ENCODE results near the gene AGK.

AGK gene

DNA sequence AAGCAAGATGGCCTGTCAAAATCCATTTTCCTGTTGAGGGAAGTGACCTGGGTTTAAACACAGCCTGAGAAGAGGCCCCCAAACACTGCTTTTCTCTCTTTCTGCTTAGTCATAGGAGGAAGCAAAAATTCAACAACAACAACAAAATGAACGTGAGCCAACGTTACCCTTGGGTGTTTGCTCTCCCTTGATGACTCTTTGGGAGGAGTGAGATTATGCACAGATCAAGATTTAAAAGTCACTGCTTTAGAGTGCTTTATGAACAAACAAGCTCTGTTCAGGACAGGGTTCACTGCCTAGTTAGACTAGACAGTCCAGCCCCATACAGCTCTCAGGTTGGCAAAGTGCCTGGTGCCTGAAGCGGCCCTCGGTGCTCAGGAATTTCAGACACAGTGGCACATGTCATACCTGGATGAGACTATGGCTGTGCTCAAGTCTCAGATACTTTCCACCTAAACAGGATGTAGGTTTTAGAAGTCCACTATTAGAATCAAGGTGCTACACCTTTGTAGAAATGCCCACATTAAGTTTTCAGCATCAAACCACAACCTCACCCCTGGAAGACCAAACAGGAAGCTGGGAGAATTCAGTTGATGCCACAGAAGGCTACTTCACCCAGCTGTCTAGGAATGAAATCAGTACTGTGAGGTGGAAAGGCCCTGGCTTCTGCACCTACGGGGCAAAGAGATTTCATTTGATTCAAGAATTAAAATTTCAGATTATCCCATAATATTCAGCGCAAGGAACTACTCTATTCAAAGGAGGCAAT is 112.1 kb downstream of the AGK start:
- peak overlapping the region in 2 of 7 experiments; percentile 7 to 11 for H3K4me3 ChIP-seq (ENCODE audit: control insufficient read depth in 1 of 7, extremely low read depth in 1 of 7, insufficient read depth in 4 of 7, low read depth in 2 of 7, low read length in 6 of 7)
- peak; percentile 12 to 76 (median 67) for DNase-seq
- H3K27ac ChIP-seq (ENCODE audit: insufficient read depth in 1 of 2, low read depth in 1 of 2, low read length in 2 of 2, poor library complexity in 1 of 2, severe bottlenecking in 2 of 2), result peak overlapping the region; percentile 10 to 68
- no peaks in the 10 kb centered on the region for H3K9me3 ChIP-seq (ENCODE audit: control extremely low read depth in 1 of 5, control insufficient read depth in 4 of 5, insufficient read depth in 2 of 5, low read depth in 1 of 5, low read length in 4 of 5)
- CTCF ChIA-PET, result interaction anchor here (0.8 to 19.0 kb wide), 7 partner anchors 9 to 75 kb away, joined by 3 to 233 read pairs (median 3); partner anchors contain the start of gene SSBP1
- H3K4me1 ChIP-seq (ENCODE audit: control extremely low read depth in 1 of 4, control insufficient read depth in 4 of 4, insufficient read depth in 4 of 4, low read length in 3 of 4), result peaks cover 13 to 52% (median 46%) of the 10 kb centered on the region in 4 experiments
- peaks cover 8 to 44% (median 29%) of the 10 kb centered on the region in 4 experiments for H3K36me3 ChIP-seq (ENCODE audit: control insufficient read depth in 4 of 4, insufficient read depth in 4 of 4, low read length in 3 of 4)
- H3K27me3 ChIP-seq (replicated peaks in 2 of 5; ENCODE audit: control insufficient read depth in 4 of 5, insufficient read depth in 5 of 5, low read length in 4 of 5), result no peaks in the 10 kb centered on the region
- POLR2A ChIA-PET, result interaction anchor here (0.6 to 1.8 kb wide), 5 partner anchors 10 to 1139 kb away, joined by 3 to 8 read pairs (median 4); partner anchors contain the start of gene DENND11
- 0% methylated on average over 1 of the region's 6 CpGs for WGBS (ENCODE audit: insufficient coverage)

DNA sequence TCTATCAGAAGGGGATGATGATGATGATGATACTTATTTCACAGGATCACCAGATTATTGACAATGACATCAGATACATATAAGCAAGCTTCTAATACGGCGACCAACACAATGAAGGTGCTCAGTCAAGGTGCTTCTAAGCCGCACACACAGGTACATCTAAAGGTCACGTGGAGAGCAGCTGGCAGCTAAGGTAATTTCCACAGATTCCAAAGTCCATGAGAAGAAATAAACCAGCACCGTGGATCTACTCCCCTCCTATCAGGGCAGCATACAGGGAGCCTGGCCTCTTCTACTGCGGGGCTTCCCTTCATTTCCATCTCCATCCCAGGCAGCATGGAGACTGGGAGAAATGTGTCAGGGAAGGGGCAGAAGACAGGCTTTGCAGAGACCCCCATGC is 113.2 kb downstream of the AGK start:
- peaks cover 8 to 39% (median 31%) of the 10 kb centered on the region in 4 experiments for H3K36me3 ChIP-seq (ENCODE audit: control insufficient read depth in 4 of 4, insufficient read depth in 4 of 4, low read length in 3 of 4)
- no peak for DNase-seq
- no peak overlapping the region for H3K4me3 ChIP-seq (ENCODE audit: control insufficient read depth in 1 of 7, extremely low read depth in 1 of 7, insufficient read depth in 4 of 7, low read depth in 2 of 7, low read length in 6 of 7)
- H3K27me3 ChIP-seq (replicated peaks in 2 of 5; ENCODE audit: control insufficient read depth in 4 of 5, insufficient read depth in 5 of 5, low read length in 4 of 5), result no peaks in the 10 kb centered on the region
- WGBS (ENCODE audit: insufficient coverage), result 96% methylated on average over 5 of the region's 6 CpGs
- H3K9me3 ChIP-seq (ENCODE audit: control extremely low read depth in 1 of 5, control insufficient read depth in 4 of 5, insufficient read depth in 2 of 5, low read depth in 1 of 5, low read length in 4 of 5), result no peaks in the 10 kb centered on the region
- H3K4me1 ChIP-seq (ENCODE audit: control extremely low read depth in 1 of 4, control insufficient read depth in 4 of 4, insufficient read depth in 4 of 4, low read length in 3 of 4), result peaks cover 13 to 52% (median 45%) of the 10 kb centered on the region in 4 experiments
- POLR2A ChIA-PET, result interaction anchor here (0.6 to 1.8 kb wide), 3 partner anchors 11 to 38 kb away, joined by 4 to 8 read pairs (median 4); partner anchors contain the start of gene DENND11
- no peak overlapping the region for H3K27ac ChIP-seq (ENCODE audit: insufficient read depth in 1 of 2, low read depth in 1 of 2, low read length in 2 of 2, poor library complexity in 1 of 2, severe bottlenecking in 2 of 2)
- CTCF ChIA-PET, result interaction anchor here (19.0 kb wide), 1 partner anchor 7 kb away, joined by 233 read pairs; no protein-coding TSS in a partner anchor

DNA sequence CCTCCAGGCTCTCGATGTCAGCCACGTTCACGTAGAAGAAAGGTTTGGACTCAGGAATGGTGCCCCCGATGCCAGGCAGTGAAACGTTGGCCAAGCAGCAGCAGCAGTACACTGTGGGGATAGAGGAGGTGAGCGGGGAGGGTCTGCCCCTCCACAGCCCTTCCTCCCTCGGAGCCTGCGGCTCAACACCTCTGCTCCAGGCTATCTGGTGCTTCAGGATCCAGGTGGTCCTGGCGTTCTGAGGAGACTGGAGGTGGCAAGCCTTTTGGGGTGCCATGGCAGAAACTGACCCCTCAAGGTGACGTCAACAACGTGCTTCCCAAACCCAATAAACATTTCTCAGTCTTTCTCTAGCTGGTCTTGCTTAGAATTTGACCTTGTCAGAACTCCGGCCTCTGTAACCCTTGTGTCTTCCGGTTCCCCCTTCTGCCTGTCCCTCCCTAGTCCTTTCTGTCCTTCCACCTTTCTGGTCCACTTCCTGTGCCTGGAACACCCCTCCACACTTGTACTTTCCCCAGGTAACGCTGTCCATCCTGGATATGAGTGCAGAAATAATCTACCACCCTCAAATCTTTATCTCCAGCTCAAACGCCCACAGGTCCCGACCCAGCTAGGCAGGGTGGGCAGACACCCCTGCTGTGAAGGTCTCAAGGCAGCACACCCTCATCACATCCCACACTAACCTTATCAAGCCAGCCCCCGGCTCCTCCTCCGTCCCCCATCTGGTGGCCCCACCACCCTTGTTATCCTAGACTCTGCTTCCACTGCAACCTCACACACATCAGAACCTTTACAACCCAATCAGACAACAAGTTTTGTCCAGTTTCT is 114.2 kb downstream of the AGK start:
- POLR2A ChIA-PET, result no interaction called here

GRCh38 chr7:141666071-141666470 is 114.9 kb downstream of the AGK start:
- H3K9me3 ChIP-seq (ENCODE audit: control extremely low read depth in 1 of 5, control insufficient read depth in 4 of 5, insufficient read depth in 2 of 5, low read depth in 1 of 5, low read length in 4 of 5), result no peaks in the 10 kb centered on the region
- peaks cover 8 to 36% (median 29%) of the 10 kb centered on the region in 4 experiments for H3K4me1 ChIP-seq (ENCODE audit: control extremely low read depth in 1 of 4, control insufficient read depth in 4 of 4, insufficient read depth in 4 of 4, low read length in 3 of 4)
- CTCF ChIA-PET, result interaction anchor here (0.9 to 19.0 kb wide), 3 partner anchors 6 to 14 kb away, joined by 3 to 233 read pairs (median 233); no protein-coding TSS in a partner anchor
- DNase-seq, result no peak
- peaks cover 15 to 44% (median 35%) of the 10 kb centered on the region in 4 experiments for H3K36me3 ChIP-seq (ENCODE audit: control insufficient read depth in 4 of 4, insufficient read depth in 4 of 4, low read length in 3 of 4)
- no peaks in the 10 kb centered on the region for H3K27me3 ChIP-seq (replicated peaks in 2 of 5; ENCODE audit: control insufficient read depth in 4 of 5, insufficient read depth in 5 of 5, low read length in 4 of 5)
- H3K27ac ChIP-seq (ENCODE audit: insufficient read depth in 1 of 2, low read depth in 1 of 2, low read length in 2 of 2, poor library complexity in 1 of 2, severe bottlenecking in 2 of 2), result no peak overlapping the region
- POLR2A ChIA-PET, result no interaction called here
- WGBS (ENCODE audit: insufficient coverage), result 80% methylated on average over 1 of the region's 4 CpGs
- no peak overlapping the region for H3K4me3 ChIP-seq (ENCODE audit: control insufficient read depth in 1 of 7, extremely low read depth in 1 of 7, insufficient read depth in 4 of 7, low read depth in 2 of 7, low read length in 6 of 7)

More for the DNA sequence above, 114.2 kb downstream of the AGK start:
- H3K27me3 ChIP-seq (replicated peaks in 2 of 5; ENCODE audit: control insufficient read depth in 4 of 5, insufficient read depth in 5 of 5, low read length in 4 of 5), result no peaks in the 10 kb centered on the region
- H3K9me3 ChIP-seq (ENCODE audit: control extremely low read depth in 1 of 5, control insufficient read depth in 4 of 5, insufficient read depth in 2 of 5, low read depth in 1 of 5, low read length in 4 of 5), result no peaks in the 10 kb centered on the region
- H3K36me3 ChIP-seq (ENCODE audit: control insufficient read depth in 4 of 4, insufficient read depth in 4 of 4, low read length in 3 of 4), result peaks cover 9 to 39% (median 30%) of the 10 kb centered on the region in 4 experiments
- no peak overlapping the region for H3K27ac ChIP-seq (ENCODE audit: insufficient read depth in 1 of 2, low read depth in 1 of 2, low read length in 2 of 2, poor library complexity in 1 of 2, severe bottlenecking in 2 of 2)
- CTCF ChIA-PET, result interaction anchor here (0.9 to 19.0 kb wide), 3 partner anchors 6 to 15 kb away, joined by 3 to 233 read pairs (median 233); no protein-coding TSS in a partner anchor
- DNase-seq, result no peak
- H3K4me1 ChIP-seq (ENCODE audit: control extremely low read depth in 1 of 4, control insufficient read depth in 4 of 4, insufficient read depth in 4 of 4, low read length in 3 of 4), result peaks cover 13 to 42% (median 35%) of the 10 kb centered on the region in 4 experiments
- H3K4me3 ChIP-seq (ENCODE audit: control insufficient read depth in 1 of 7, extremely low read depth in 1 of 7, insufficient read depth in 4 of 7, low read depth in 2 of 7, low read length in 6 of 7), result no peak overlapping the region
- 99% methylated on average over 15 of the region's 18 CpGs for WGBS (ENCODE audit: insufficient coverage)

- Histone ChIP-seq H3K4me3 (ENCODE audit: control insufficient read depth in 1 of 7, extremely low read depth in 1 of 7, insufficient read depth in 4 of 7, low read depth in 2 of 7, low read length in 6 of 7) (no peak overlapping the region), H3K27me3 (replicated peaks in 2 of 5; ENCODE audit: control insufficient read depth in 4 of 5, insufficient read depth in 5 of 5, low read length in 4 of 5) (no peaks in the 10 kb centered on the region), H3K36me3 (ENCODE audit: control insufficient read depth in 4 of 4, insufficient read depth in 4 of 4, low read length in 3 of 4) (peaks cover 33 to 55% (median 41%) of the 10 kb centered on the region in 4 experiments), H3K4me1 (ENCODE audit: control extremely low read depth in 1 of 4, control insufficient read depth in 4 of 4, insufficient read depth in 4 of 4, low read length in 3 of 4) (peaks cover 0 to 9% (median 7%) of the 10 kb centered on the region in 4 experiments), H3K9me3 (ENCODE audit: control extremely low read depth in 1 of 5, control insufficient read depth in 4 of 5, insufficient read depth in 2 of 5, low read depth in 1 of 5, low read length in 4 of 5) (peaks cover 0 to 9% (median 0%) of the 10 kb centered on the region in 5 experiments), H3K27ac (ENCODE audit: insufficient read depth in 1 of 2, low read depth in 1 of 2, low read length in 2 of 2, poor library complexity in 1 of 2, severe bottlenecking in 2 of 2) (no peak overlapping the region)
- ChIA-PET POLR2A (interaction anchor here (0.9 kb wide), 1 partner anchor 33 kb away, joined by 3 read pairs; the partner anchor contains the start of gene DENND11), CTCF (interaction anchor here (14.0 kb wide), 1 partner anchor 11 kb away, joined by 233 read pairs; no protein-coding TSS in a partner anchor)
- DNase-seq, result no peak
- 92% methylated on average over 2 of the region's 2 CpGs for WGBS (ENCODE audit: insufficient coverage)
Observed at GRCh38 chr7:141668853-141669252, 117.6 kb downstream of the AGK start.

DNA sequence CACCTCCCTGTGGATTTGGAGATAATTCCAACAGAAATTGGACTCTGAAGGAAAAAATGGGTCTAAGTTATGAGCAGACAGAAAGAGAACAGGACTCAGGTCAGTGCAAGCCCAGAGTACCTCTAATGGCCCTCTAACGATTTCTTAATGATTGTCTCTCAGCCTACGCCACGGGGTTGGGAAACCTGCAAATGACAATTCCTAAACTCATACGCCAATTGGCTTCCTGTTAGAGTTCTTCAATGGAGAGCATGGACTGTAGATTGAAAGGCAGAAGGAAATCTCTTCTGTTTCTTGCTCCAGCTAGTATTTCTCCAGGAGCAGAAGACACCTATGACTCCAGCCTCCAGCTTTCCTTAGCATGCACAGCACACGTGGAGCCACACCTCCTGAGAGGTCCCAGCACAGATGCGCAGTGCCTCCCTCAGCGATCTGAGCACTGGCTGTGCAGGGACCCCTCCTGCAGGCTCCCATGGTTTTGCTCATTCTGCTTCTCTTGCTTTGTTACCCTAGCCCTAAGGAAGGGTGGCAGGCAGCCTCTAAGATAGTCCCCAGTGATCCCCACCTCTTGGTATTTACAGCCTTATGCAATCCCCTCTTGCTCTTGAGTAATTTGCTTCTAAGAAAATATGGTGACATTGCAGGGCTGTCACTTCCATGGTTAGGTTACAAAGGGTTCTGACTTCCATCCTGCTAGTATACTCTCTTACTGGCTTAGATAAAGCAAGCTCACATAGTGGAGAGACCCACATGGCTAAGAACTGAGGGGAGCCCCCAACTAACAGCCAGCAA is 120.7 kb downstream of the AGK start:
- no peak for DNase-seq
- no peak overlapping the region for H3K27ac ChIP-seq (ENCODE audit: insufficient read depth in 1 of 2, low read depth in 1 of 2, low read length in 2 of 2, poor library complexity in 1 of 2, severe bottlenecking in 2 of 2)
- H3K4me1 ChIP-seq (ENCODE audit: control extremely low read depth in 1 of 4, control insufficient read depth in 4 of 4, insufficient read depth in 4 of 4, low read length in 3 of 4), result peaks cover 11 to 24% (median 20%) of the 10 kb centered on the region in 4 experiments
- peaks cover 27 to 36% (median 31%) of the 10 kb centered on the region in 4 experiments for H3K36me3 ChIP-seq (ENCODE audit: control insufficient read depth in 4 of 4, insufficient read depth in 4 of 4, low read length in 3 of 4)
- no peak overlapping the region for H3K4me3 ChIP-seq (ENCODE audit: control insufficient read depth in 1 of 7, extremely low read depth in 1 of 7, insufficient read depth in 4 of 7, low read depth in 2 of 7, low read length in 6 of 7)
- 96% methylated on average over 7 of the region's 7 CpGs for WGBS (ENCODE audit: insufficient coverage)
- no peaks in the 10 kb centered on the region for H3K27me3 ChIP-seq (replicated peaks in 2 of 5; ENCODE audit: control insufficient read depth in 4 of 5, insufficient read depth in 5 of 5, low read length in 4 of 5)
- CTCF ChIA-PET, result interaction anchor here (0.9 to 14.0 kb wide), 2 partner anchors 14 to 93 kb away, joined by 4 to 233 read pairs; no protein-coding TSS in a partner anchor
- peaks cover 0 to 9% (median 0%) of the 10 kb centered on the region in 5 experiments for H3K9me3 ChIP-seq (ENCODE audit: control extremely low read depth in 1 of 5, control insufficient read depth in 4 of 5, insufficient read depth in 2 of 5, low read depth in 1 of 5, low read length in 4 of 5)
- POLR2A ChIA-PET, result interaction anchor here (1.0 to 1.2 kb wide), 2 partner anchors 9 to 66 kb away, joined by 3 to 4 read pairs; no protein-coding TSS in a partner anchor
